Immature natural killer cell (primary cell): ENCODE results near the gene KTN1. TPM values are rescaled to one million over a fixed set of nuclear protein-coding genes. Genes with fewer than 3 reads are reported as not detected.

Experiments
- DNase-seq, 3 donors: peaks; one replicate each; pipeline ENCODE4 v3.0.0; 2022; ENCODE audit warnings: mixed read lengths in 1 of 3
- H3K27ac Mint-ChIP-seq, 6 donors: one replicate each; pipeline ENCODE4 v1.8.0; 2020; ENCODE audit warnings: mixed read lengths in 6 of 6, mild to moderate bottlenecking in 5 of 6, inconsistent platforms in 4 of 6, moderate library complexity in 3 of 6
- H3K27me3 Mint-ChIP-seq, 3 donors: one replicate each; pipeline ENCODE4 v1.8.0; 2020 to 2021; ENCODE audit warnings: low read depth in 3 of 3, mild to moderate bottlenecking in 3 of 3, mixed read lengths in 3 of 3, moderate library complexity in 3 of 3, inconsistent platforms in 1 of 3
- H3K36me3 Mint-ChIP-seq, 3 donors: one replicate each; pipeline ENCODE4 v1.8.0; 2020; ENCODE audit warnings: mixed read lengths in 3 of 3, inconsistent platforms in 2 of 3, mild to moderate bottlenecking in 2 of 3
- H3K4me1 Mint-ChIP-seq, 2 donors: one replicate each; pipeline ENCODE4 v1.8.0; 2020; ENCODE audit warnings: inconsistent platforms in 2 of 2, mild to moderate bottlenecking in 2 of 2, mixed read lengths in 2 of 2, moderate library complexity in 1 of 2
- H3K4me3 Mint-ChIP-seq, 5 donors: one replicate each; pipeline ENCODE4 v1.8.0; 2020; ENCODE audit warnings: mild to moderate bottlenecking in 5 of 5, mixed read lengths in 5 of 5, inconsistent platforms in 3 of 5, moderate library complexity in 3 of 5
- H3K9me3 Mint-ChIP-seq, 6 donors: one replicate each; pipeline ENCODE4 v1.8.0; 2020; ENCODE audit warnings: mild to moderate bottlenecking in 6 of 6, mixed read lengths in 6 of 6, inconsistent platforms in 4 of 6, moderate library complexity in 3 of 6
- polyA plus RNA-seq, 3 donors: library from polyadenylated mRNA; unstranded; fragments of 300-500 nt; fragmentation: Illumina TruSeq; gene quantifications; one replicate each; pipeline ENCODE4 v1.2.3, GENCODE V29; 2021

The KTN1 gene
- polyA plus RNA-seq, 3 donors from 2014 or later, result 4.8 to 30.5 (median 18.5) TPM

- Mint-ChIP-seq H3K27me3 (peaks cover 0 to 7% (median 0%) of the 10 kb centered on the region in 3 donors), H3K4me1 (peaks cover 14 to 16% of the 10 kb centered on the region in 2 donors), H3K9me3 (peaks cover 0 to 4% (median 2%) of the 10 kb centered on the region in 6 donors), H3K4me3 (no peak overlapping the region), H3K36me3 (peaks cover 0 to 2% (median 0%) of the 10 kb centered on the region in 3 donors), H3K27ac (no peak overlapping the region)
- DNase-seq, result no peak
Observed at GRCh38 chr14:55731311-55731872, 151.4 kb downstream of the KTN1 start.

- no peak overlapping the region for H3K4me3 Mint-ChIP-seq
- H3K9me3 Mint-ChIP-seq, result peaks cover 0 to 5% (median 2%) of the 10 kb centered on the region in 6 donors
- peaks cover 16 to 17% of the 10 kb centered on the region in 2 donors for H3K4me1 Mint-ChIP-seq
- H3K27ac Mint-ChIP-seq, result peak overlapping the region in 2 of 6 donors; percentile 39 to 74
- H3K27me3 Mint-ChIP-seq, result peaks cover 0 to 2% (median 0%) of the 10 kb centered on the region in 3 donors
- DNase-seq, result peak; percentile 50 to 58 (median 57)
- H3K36me3 Mint-ChIP-seq, result peaks cover 0 to 7% (median 0%) of the 10 kb centered on the region in 3 donors
Observed at GRCh38 chr14:55731881-55732498, 152.0 kb downstream of the KTN1 start.

DNA sequence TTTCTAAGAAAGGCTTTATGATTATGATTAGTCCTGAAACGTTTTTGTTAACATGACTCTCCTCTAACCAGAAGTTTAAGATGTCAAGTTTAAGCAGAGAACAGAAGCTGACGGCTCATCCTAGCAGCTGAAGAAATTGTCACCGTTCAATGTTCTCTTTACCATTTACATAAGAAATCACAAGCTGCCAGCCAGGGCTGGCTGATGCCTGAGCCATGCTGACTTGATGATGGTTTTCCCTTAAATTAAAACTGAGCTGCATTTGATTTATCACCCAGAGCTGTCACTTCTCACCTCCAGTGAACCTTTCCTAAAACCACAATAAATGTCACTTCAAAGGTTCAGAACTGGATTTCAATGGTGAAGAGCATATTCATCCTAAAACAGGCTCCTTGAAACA lies 153.6 kb downstream of the KTN1 start:
- peaks cover 0 to 7% (median 0%) of the 10 kb centered on the region in 3 donors for H3K36me3 Mint-ChIP-seq
- H3K27me3 Mint-ChIP-seq, result peaks cover 0 to 2% (median 0%) of the 10 kb centered on the region in 3 donors
- no peak for DNase-seq
- peaks cover 0 to 5% (median 0%) of the 10 kb centered on the region in 6 donors for H3K9me3 Mint-ChIP-seq
- peaks cover 16 to 17% of the 10 kb centered on the region in 2 donors for H3K4me1 Mint-ChIP-seq
- peak overlapping the region in 1 of 6 donors; percentile 11 for H3K27ac Mint-ChIP-seq
- H3K4me3 Mint-ChIP-seq, result no peak overlapping the region

Other genes starting within 250 kb of the KTN1 start
- 1 to 10 TPM; 3.2 to 6.1 (median 3.2) TPM for gene ATG14, start 168.4 kb upstream of the KTN1 start, polyA plus RNA-seq
- not detected for gene TBPL2, start 139.6 kb upstream of the KTN1 start, polyA plus RNA-seq